ENCODE data around the gene LILRA6.
"Not testable (repeated sequence)": the region's sequence is repeated elsewhere in the genome, so short reads cannot be mapped to it uniquely, and the experiment has no call there.

The LILRA6 gene

GRCh38 chr19:54275951-54276350 lies 33.4 kb upstream of the LILRA6 start:
- TF ChIP-seq CTCF (IDR thresholded peaks at IDR 0.05; ENCODE audit: low read depth, low read length), result no peak
- no peak for DNase-seq (ENCODE audit: extremely low read depth, low read depth)

DNA sequence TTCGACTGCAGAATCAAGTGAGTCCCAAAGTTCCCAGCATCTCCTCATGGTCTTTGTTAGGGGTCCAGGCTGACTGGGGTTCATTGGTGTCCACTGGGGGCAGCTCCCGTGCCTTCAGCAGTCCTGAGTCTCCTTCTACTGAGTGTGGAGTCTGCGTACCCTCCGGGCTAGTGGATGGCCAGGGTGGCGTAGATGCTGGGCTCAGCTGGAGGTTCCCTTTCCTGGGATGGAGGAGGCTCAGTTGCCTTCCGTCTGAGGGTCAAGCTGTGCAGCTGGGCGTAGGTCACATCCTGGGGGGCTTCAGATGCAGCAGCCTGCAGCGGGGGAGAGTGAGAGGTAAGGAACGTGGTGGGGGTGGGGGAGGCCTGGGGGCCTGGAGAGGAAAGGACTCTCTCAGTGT lies 31.9 kb upstream of the LILRA6 start:
- DNase-seq (ENCODE audit: extremely low read depth, low read depth), result not testable (repeated sequence)

- DNase-seq (ENCODE audit: extremely low read depth, low read depth), result no peak
- TF ChIP-seq CTCF (IDR thresholded peaks at IDR 0.05; ENCODE audit: low read depth, low read length), result no peak
Observed at GRCh38 chr19:54273821-54274220, 31.2 kb upstream of the LILRA6 start.

- DNase-seq (ENCODE audit: extremely low read depth, low read depth), result not testable (repeated sequence)
Observed at GRCh38 chr19:54272181-54272580, 29.6 kb upstream of the LILRA6 start.

- not testable (repeated sequence) for DNase-seq (ENCODE audit: extremely low read depth, low read depth)
Observed at GRCh38 chr19:54271587-54271986, 29.0 kb upstream of the LILRA6 start.

DNA sequence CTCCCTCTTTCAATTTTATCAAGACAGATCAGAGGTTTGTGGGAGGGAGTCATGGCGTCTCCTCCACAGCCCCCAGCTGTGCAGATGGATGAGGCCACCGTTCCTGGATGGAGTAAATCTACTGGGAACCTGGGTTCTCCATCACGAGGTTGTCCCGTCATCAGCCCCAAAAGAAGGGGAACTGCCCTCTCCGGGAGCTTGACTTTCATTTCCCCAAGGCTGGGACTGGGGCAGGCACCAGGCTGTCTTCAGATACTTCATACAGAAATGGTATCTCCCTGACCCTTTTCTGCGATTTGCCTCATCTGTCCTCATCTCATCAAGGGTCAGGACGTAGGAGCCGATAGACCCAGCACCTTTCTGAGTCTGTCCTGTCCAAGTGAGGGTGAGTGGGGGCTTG lies 28.5 kb upstream of the LILRA6 start:
- no peak for TF ChIP-seq CTCF (IDR thresholded peaks at IDR 0.05; ENCODE audit: low read depth, low read length)
- DNase-seq (ENCODE audit: extremely low read depth, low read depth), result no peak

GRCh38 chr19:54268936-54269335 lies 26.3 kb upstream of the LILRA6 start:
- no peak for TF ChIP-seq CTCF (IDR thresholded peaks at IDR 0.05; ENCODE audit: low read depth, low read length)
- no peak for DNase-seq (ENCODE audit: extremely low read depth, low read depth)

GRCh38 chr19:54266133-54266532 lies 23.5 kb upstream of the LILRA6 start:
- peak; percentile 11 for DNase-seq (ENCODE audit: extremely low read depth, low read depth)

GRCh38 chr19:54262470-54262869 lies 19.9 kb upstream of the LILRA6 start:
- DNase-seq (ENCODE audit: extremely low read depth, low read depth), result no peak
- TF ChIP-seq CTCF (IDR thresholded peaks at IDR 0.05; ENCODE audit: low read depth, low read length), result no peak

More at GRCh38 chr19:54266133-54266532, 23.5 kb upstream of the LILRA6 start:
- peak; percentile 50 for TF ChIP-seq CTCF (IDR thresholded peaks at IDR 0.05; ENCODE audit: low read depth, low read length)
